Adrenal gland (tissue), 5 donors: Measurements from ENCODE around the gene EDAR.

Experiments used
- CTCF ChIP-seq, 6 experiments: fragments of 450-650 bp in 4 of 6; fragments of 200-600 bp in 2 of 6; sonication (generic) in 1 of 6; IDR thresholded peaks; 1 replicate in 5 of 6; 2 replicates in 1 of 6; pipeline versions ENCODE4 v1.5.1 to v1.8.0; 2016 to 2021; ENCODE audit warnings: antibody characterized with exemption in 6 of 6, mild to moderate bottlenecking in 2 of 6, moderate library complexity in 1 of 6
- POLR2A ChIP-seq, 2 donors: fragments of 450-650 bp; IDR thresholded peaks; one replicate each; pipeline ENCODE4 v1.6.1; 2017; ENCODE audit warnings: antibody characterized with exemption in 2 of 2, mild to moderate bottlenecking in 2 of 2, moderate library complexity in 1 of 2
- donor health status: DM: no; HTN: no; CAD: no.

GRCh38 chr2:108970369-108970768 lies 18.7 kb downstream of the EDAR start:
- TF ChIP-seq CTCF (IDR thresholded peaks at IDR 0.05) (no peak), POLR2A (IDR thresholded peaks at IDR 0.05) (no peak)
